HepG2 (cell line): Measurements from ENCODE around the gene AGRP. TPM values are rescaled to one million over a fixed set of nuclear protein-coding genes. Genes with fewer than 3 reads are reported as not detected.

Experiments used
- EHMT2 ChIP-seq: fragments of 200-600 bp; sonication (generic); IDR thresholded peaks from 2 replicates; pipeline ENCODE4 v1.7.0; 2017; ENCODE audit warnings: antibody characterized with exemption, low read depth, low read length, borderline replicate concordance
- ELF3 ChIP-seq: IDR thresholded peaks from 2 replicates; pipeline ENCODE4 v1.6.1; 2016; ENCODE audit warnings: missing genetic modification reagents, missing compliant biosample characterization
- GATAD1 ChIP-seq: IDR thresholded peaks from 2 replicates; pipeline ENCODE4 v1.6.1; 2016; ENCODE audit warnings: missing genetic modification reagents, missing compliant biosample characterization
- KDM3A ChIP-seq: IDR thresholded peaks from 2 replicates; pipeline ENCODE4 v1.6.1; 2018; ENCODE audit warnings: low read depth, missing compliant biosample characterization
- KLF12 ChIP-seq: sonication (generic); formaldehyde crosslinking; IDR thresholded peaks from 2 replicates; pipeline ENCODE4 v1.4.0; 2020; ENCODE audit warnings: missing genetic modification reagents, borderline replicate concordance
- NBN ChIP-seq: fragments of 450-650 bp; conservative IDR thresholded peaks from 2 replicates; pipeline ENCODE4 v1.6.1; 2017
- NR3C1 ChIP-seq: sonication (generic); formaldehyde crosslinking; IDR thresholded peaks from 2 replicates; pipeline ENCODE4 v1.4.0; 2020; ENCODE audit warnings: missing genetic modification reagents
- PITX1 ChIP-seq: sonication (generic); formaldehyde crosslinking; IDR thresholded peaks from 2 replicates; pipeline ENCODE4 v1.5.1; 2020; ENCODE audit warnings: mild to moderate bottlenecking, missing genetic modification reagents
- REL ChIP-seq: sonication (generic); formaldehyde crosslinking; conservative IDR thresholded peaks from 2 replicates; pipeline ENCODE4 v1.8.0; 2022; ENCODE audit warnings: mild to moderate bottlenecking, missing genetic modification reagents, moderate library complexity
- REXO4 ChIP-seq: sonication (generic); formaldehyde crosslinking; IDR thresholded peaks from 2 replicates; pipeline ENCODE4 v1.8.0; 2022; ENCODE audit warnings: missing genetic modification reagents, mild to moderate bottlenecking, borderline replicate concordance
- SAFB2 ChIP-seq: sonication (generic); formaldehyde crosslinking; IDR thresholded peaks from 2 replicates; pipeline ENCODE4 v1.5.1; 2020; ENCODE audit warnings: missing genetic modification reagents, low read depth, mild to moderate bottlenecking, borderline replicate concordance
- TCF7 ChIP-seq: sonication (generic); IDR thresholded peaks from 2 replicates; pipeline ENCODE4 v1.6.1; 2016; ENCODE audit warnings: antibody characterized with exemption, low read depth
- TRIM24 ChIP-seq: sonication (generic); formaldehyde crosslinking; IDR thresholded peaks from 2 replicates; pipeline ENCODE4 v1.8.0; 2022; ENCODE audit warnings: mild to moderate bottlenecking, missing genetic modification reagents
- ZNF256 ChIP-seq: sonication (generic); formaldehyde crosslinking; conservative IDR thresholded peaks from 2 replicates; pipeline ENCODE4 v1.4.0; 2020; ENCODE audit warnings: missing genetic modification reagents
- ZNF343 ChIP-seq: sonication (generic); formaldehyde crosslinking; IDR thresholded peaks from 2 replicates; pipeline ENCODE4 v1.4.0; 2020; ENCODE audit warnings: mild to moderate bottlenecking, missing genetic modification reagents
- ZNF577 ChIP-seq: sonication (generic); formaldehyde crosslinking; IDR thresholded peaks from 2 replicates; pipeline ENCODE4 v1.4.0; 2020; ENCODE audit warnings: mild to moderate bottlenecking, low read depth, missing genetic modification reagents, borderline replicate concordance
- ZNF615 ChIP-seq: sonication (generic); formaldehyde crosslinking; IDR thresholded peaks from 2 replicates; pipeline ENCODE4 v1.5.0; 2020; ENCODE audit warnings: mild to moderate bottlenecking, missing genetic modification reagents, borderline replicate concordance
- polyA plus RNA-seq, 8 experiments: library from polyadenylated mRNA; depleted of rRNA in 3 of 8; stranded (reverse) in 7 of 8; unstranded in 1 of 8; fragments of >200 nt; fragmentation: Illumina TruSeq in 4 of 8; extraction: Trizol in 4 of 8; gene quantifications; 2 replicates each; pipeline versions ENCODE4 v1.2.1 to v1.2.3, GENCODE V29; 2011 to 2016; ENCODE audit warnings: low read depth in 4 of 8, missing spikeins in 1 of 8, mixed read lengths in 1 of 8; ENCODE audit not compliant: insufficient read depth in 1 of 8
- total RNA-seq, 5 experiments: library from RNA; depleted of rRNA; stranded (reverse); fragments of >200 nt; fragmentation: Illumina TruSeq; extraction: Trizol; gene quantifications; 2 replicates each; pipeline ENCODE4 v1.2.3, GENCODE V29; 2016; ENCODE audit warnings: low read depth in 1 of 5
- TF ChIP-seq, protein P1 (sequence below): IDR thresholded peaks from 2 replicates; pipeline ENCODE4 v1.6.1; 2016; ENCODE audit warnings: low read depth, missing genetic modification reagents, missing compliant biosample characterization
- TF ChIP-seq, protein P2 (sequence below): sonication (generic); formaldehyde crosslinking; IDR thresholded peaks from 2 replicates; pipeline ENCODE4; 2020; ENCODE audit warnings: missing genetic modification reagents, mild to moderate bottlenecking, borderline replicate concordance
- TF ChIP-seq, protein P3 (sequence below): sonication (generic); formaldehyde crosslinking; IDR thresholded peaks from 2 replicates; pipeline ENCODE4 v1.9.0; 2021; ENCODE audit warnings: missing genetic modification reagents, borderline replicate concordance

Gene AGRP
- total and polyA plus RNA-seq, 2 of the 13 experiments (the other 11 are each of a cell fraction or from before 2014, with no cell fraction given): not detected

DNA sequence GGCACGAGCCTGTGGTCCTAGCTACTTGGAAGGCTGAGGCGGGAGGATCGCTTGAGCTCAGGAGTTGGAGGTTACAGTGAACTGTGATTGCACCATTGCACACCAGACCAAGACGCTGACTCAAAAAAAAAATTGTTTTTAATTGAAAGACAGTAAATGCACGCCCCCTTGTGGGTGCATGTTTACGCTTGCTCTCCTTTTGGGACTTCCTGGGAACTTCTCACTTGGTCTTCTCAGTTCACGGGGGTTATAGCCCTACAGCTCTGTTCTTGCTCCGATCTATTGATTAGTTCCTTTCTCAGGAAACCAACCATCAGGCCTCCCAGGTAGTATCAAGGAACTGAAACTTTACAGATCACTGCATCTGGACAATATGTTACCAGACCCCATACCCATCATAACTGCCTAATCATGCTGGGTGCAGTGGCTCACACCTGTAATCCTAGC lies 31.1 kb upstream of the AGRP start (continued):
- no peak for TF ChIP-seq TCF7
- TF ChIP-seq, protein P1, sequence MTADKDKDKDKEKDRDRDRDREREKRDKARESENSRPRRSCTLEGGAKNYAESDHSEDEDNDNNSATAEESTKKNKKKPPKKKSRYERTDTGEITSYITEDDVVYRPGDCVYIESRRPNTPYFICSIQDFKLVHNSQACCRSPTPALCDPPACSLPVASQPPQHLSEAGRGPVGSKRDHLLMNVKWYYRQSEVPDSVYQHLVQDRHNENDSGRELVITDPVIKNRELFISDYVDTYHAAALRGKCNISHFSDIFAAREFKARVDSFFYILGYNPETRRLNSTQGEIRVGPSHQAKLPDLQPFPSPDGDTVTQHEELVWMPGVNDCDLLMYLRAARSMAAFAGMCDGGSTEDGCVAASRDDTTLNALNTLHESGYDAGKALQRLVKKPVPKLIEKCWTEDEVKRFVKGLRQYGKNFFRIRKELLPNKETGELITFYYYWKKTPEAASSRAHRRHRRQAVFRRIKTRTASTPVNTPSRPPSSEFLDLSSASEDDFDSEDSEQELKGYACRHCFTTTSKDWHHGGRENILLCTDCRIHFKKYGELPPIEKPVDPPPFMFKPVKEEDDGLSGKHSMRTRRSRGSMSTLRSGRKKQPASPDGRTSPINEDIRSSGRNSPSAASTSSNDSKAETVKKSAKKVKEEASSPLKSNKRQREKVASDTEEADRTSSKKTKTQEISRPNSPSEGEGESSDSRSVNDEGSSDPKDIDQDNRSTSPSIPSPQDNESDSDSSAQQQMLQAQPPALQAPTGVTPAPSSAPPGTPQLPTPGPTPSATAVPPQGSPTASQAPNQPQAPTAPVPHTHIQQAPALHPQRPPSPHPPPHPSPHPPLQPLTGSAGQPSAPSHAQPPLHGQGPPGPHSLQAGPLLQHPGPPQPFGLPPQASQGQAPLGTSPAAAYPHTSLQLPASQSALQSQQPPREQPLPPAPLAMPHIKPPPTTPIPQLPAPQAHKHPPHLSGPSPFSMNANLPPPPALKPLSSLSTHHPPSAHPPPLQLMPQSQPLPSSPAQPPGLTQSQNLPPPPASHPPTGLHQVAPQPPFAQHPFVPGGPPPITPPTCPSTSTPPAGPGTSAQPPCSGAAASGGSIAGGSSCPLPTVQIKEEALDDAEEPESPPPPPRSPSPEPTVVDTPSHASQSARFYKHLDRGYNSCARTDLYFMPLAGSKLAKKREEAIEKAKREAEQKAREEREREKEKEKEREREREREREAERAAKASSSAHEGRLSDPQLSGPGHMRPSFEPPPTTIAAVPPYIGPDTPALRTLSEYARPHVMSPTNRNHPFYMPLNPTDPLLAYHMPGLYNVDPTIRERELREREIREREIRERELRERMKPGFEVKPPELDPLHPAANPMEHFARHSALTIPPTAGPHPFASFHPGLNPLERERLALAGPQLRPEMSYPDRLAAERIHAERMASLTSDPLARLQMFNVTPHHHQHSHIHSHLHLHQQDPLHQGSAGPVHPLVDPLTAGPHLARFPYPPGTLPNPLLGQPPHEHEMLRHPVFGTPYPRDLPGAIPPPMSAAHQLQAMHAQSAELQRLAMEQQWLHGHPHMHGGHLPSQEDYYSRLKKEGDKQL (CRISPR knock-in tag): no peak
- no peak for TF ChIP-seq GATAD1 (CRISPR knock-in tag)
- 0 out of 2 replicates have a peak, but pooled peaks have one; percentile 38 for TF ChIP-seq ELF3 (CRISPR knock-in tag)
- no peak for TF ChIP-seq KLF12 (CRISPR knock-in tag)
- TF ChIP-seq NBN: no peak
- TF ChIP-seq TRIM24 (CRISPR knock-in tag): no peak
- no peak for TF ChIP-seq REXO4 (CRISPR knock-in tag)
- TF ChIP-seq ZNF343 (CRISPR knock-in tag): no peak
- TF ChIP-seq, protein P2, sequence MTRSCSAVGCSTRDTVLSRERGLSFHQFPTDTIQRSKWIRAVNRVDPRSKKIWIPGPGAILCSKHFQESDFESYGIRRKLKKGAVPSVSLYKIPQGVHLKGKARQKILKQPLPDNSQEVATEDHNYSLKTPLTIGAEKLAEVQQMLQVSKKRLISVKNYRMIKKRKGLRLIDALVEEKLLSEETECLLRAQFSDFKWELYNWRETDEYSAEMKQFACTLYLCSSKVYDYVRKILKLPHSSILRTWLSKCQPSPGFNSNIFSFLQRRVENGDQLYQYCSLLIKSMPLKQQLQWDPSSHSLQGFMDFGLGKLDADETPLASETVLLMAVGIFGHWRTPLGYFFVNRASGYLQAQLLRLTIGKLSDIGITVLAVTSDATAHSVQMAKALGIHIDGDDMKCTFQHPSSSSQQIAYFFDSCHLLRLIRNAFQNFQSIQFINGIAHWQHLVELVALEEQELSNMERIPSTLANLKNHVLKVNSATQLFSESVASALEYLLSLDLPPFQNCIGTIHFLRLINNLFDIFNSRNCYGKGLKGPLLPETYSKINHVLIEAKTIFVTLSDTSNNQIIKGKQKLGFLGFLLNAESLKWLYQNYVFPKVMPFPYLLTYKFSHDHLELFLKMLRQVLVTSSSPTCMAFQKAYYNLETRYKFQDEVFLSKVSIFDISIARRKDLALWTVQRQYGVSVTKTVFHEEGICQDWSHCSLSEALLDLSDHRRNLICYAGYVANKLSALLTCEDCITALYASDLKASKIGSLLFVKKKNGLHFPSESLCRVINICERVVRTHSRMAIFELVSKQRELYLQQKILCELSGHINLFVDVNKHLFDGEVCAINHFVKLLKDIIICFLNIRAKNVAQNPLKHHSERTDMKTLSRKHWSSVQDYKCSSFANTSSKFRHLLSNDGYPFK (CRISPR knock-in tag): no peak
- TF ChIP-seq NR3C1 (CRISPR knock-in tag): no peak
- TF ChIP-seq KDM3A (CRISPR knock-in tag): no peak
- TF ChIP-seq, protein P3, sequence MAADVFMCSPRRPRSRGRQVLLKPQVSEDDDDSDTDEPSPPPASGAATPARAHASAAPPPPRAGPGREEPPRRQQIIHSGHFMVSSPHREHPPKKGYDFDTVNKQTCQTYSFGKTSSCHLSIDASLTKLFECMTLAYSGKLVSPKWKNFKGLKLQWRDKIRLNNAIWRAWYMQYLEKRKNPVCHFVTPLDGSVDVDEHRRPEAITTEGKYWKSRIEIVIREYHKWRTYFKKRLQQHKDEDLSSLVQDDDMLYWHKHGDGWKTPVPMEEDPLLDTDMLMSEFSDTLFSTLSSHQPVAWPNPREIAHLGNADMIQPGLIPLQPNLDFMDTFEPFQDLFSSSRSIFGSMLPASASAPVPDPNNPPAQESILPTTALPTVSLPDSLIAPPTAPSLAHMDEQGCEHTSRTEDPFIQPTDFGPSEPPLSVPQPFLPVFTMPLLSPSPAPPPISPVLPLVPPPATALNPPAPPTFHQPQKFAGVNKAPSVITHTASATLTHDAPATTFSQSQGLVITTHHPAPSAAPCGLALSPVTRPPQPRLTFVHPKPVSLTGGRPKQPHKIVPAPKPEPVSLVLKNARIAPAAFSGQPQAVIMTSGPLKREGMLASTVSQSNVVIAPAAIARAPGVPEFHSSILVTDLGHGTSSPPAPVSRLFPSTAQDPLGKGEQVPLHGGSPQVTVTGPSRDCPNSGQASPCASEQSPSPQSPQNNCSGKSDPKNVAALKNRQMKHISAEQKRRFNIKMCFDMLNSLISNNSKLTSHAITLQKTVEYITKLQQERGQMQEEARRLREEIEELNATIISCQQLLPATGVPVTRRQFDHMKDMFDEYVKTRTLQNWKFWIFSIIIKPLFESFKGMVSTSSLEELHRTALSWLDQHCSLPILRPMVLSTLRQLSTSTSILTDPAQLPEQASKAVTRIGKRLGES (CRISPR knock-in tag): no peak
- TF ChIP-seq ZNF577 (CRISPR knock-in tag): no peak
- TF ChIP-seq PITX1: no peak
- no peak for TF ChIP-seq EHMT2
- no peak for TF ChIP-seq SAFB2
- TF ChIP-seq ZNF615 (CRISPR knock-in tag): no peak
- TF ChIP-seq ZNF256: no peak
- no peak for TF ChIP-seq REL (CRISPR knock-in tag)
